Activated CD4-positive, alpha-beta T cell treated with anti-CD3 and anti-CD28 coated beads, Interleukin-2, amount 10 ng/mL, durations not matched to agents 7 days and 5 days (primary cell): ENCODE measurements around the gene NAB2. TPM values are rescaled to one million over a fixed set of nuclear protein-coding genes. Genes with fewer than 3 reads are reported as not detected.
A peak's percentile ranks its signal among the peaks of the same experiment; 100 is the strongest.

ENCODE experiments used
- CTCF ChIA-PET: fragments of 350-600 bp; sonication (Branson Sonifier 250); formaldehyde crosslinking; loops from one replicate; lab custom pipeline; 2021; ENCODE audit warnings: antibody characterized with exemption; lab: Charles Lee
- POLR2A ChIA-PET: fragments of 350-600 bp; sonication (Branson Sonifier 250); formaldehyde crosslinking; loops from one replicate; lab custom pipeline; 2021; ENCODE audit warnings: antibody characterized with exemption; lab: Charles Lee
- DNase-seq: peaks from one replicate; pipeline ENCODE4 v3.0.0-alpha.2; 2020
- H3K27ac Mint-ChIP-seq: one replicate; pipeline ENCODE4 v1.8.0; 2021; ENCODE audit warnings: mild to moderate bottlenecking, moderate library complexity, mixed read lengths
- H3K27me3 Mint-ChIP-seq: one replicate; pipeline ENCODE4 v1.8.0; 2021; ENCODE audit warnings: mixed read lengths
- H3K36me3 Mint-ChIP-seq: one replicate; pipeline ENCODE4 v1.8.0; 2021; ENCODE audit warnings: low read depth, mixed read lengths
- H3K4me1 Mint-ChIP-seq: one replicate; pipeline ENCODE4 v1.8.0; 2021; ENCODE audit warnings: mixed read lengths
- H3K4me3 Mint-ChIP-seq: one replicate; pipeline ENCODE4 v1.8.0; 2021; ENCODE audit warnings: mild to moderate bottlenecking, moderate library complexity, mixed read lengths
- H3K9me3 Mint-ChIP-seq: one replicate; pipeline ENCODE4 v1.8.0; 2021; ENCODE audit warnings: mixed read lengths
- total RNA-seq, 2 experiments: library from RNA; stranded (reverse); gene quantifications; one replicate each; pipeline ENCODE4 v1.2.3, GENCODE V29; 2021

Gene NAB2
- total RNA-seq, 2 experiments from 2014 or later = 5.5 to 6.8 TPM

DNA sequence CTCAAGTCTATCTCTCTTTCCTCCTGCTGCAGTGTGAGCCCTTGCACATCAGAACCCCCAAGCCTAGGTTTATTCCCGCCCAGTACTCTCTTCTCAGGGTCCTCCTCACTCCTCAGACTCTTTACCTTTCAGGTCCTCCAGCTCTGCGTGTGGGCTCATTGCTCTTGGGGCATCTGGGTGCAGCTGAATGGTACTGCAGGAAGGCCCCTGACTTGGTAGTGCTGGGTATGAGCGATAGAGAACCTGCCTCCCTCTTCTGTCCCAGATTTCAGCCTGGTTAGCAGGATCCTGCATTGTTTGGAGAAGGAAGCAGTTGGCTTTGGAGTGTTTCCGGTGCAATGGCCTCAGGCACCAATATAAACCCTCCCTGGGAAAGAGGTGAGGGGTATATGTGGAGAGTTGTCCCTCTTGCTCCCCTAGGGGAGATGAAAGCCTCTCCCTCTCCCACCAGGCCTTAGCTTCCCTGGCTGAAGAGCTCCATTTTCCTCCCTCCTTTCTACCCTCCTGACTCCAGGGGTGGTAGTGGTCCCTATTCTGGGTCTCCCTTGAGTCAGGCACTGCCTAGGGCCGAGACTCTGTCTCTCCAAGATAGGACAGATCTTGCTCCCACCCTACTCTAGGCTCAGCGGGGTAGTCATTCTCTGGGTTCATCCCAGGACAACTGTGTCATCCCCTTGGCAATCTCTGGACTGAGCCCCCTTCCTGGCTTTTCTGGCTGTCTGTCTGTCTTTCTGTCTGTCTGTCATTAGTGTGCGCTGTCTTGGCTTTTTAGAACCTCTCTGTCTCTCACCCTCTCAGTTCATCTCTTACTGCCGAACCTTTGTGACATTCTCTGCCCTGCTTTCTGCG, 43.2 kb downstream of the NAB2 start:
- H3K4me1 Mint-ChIP-seq = peaks cover 7% of the 10 kb centered on the region
- DNase-seq = no peak
- H3K36me3 Mint-ChIP-seq = no peaks in the 10 kb centered on the region
- H3K9me3 Mint-ChIP-seq = no peaks in the 10 kb centered on the region
- no peak overlapping the region for H3K27ac Mint-ChIP-seq
- H3K27me3 Mint-ChIP-seq = peaks cover 28% of the 10 kb centered on the region
- CTCF ChIA-PET = interaction anchor here (1.0 to 2.1 kb wide), 5 partner anchors 9 to 63 kb away, joined by 4 to 7 read pairs (median 5); no protein-coding TSS in a partner anchor
- H3K4me3 Mint-ChIP-seq = no peak overlapping the region
- POLR2A ChIA-PET = no interaction called here

- H3K27me3 Mint-ChIP-seq = peaks cover 25% of the 10 kb centered on the region
- H3K4me1 Mint-ChIP-seq = peaks cover 4% of the 10 kb centered on the region
- H3K36me3 Mint-ChIP-seq = no peaks in the 10 kb centered on the region
- no peak overlapping the region for H3K27ac Mint-ChIP-seq
- no peaks in the 10 kb centered on the region for H3K9me3 Mint-ChIP-seq
- no peak for DNase-seq
- POLR2A ChIA-PET = no interaction called here
- CTCF ChIA-PET = interaction anchor here (1.0 to 1.6 kb wide), 2 partner anchors 43 to 64 kb away, joined by 4 to 6 read pairs; no protein-coding TSS in a partner anchor
- no peak overlapping the region for H3K4me3 Mint-ChIP-seq
Observed at GRCh38 chr12:57133013-57133569, 44.2 kb downstream of the NAB2 start.

DNA sequence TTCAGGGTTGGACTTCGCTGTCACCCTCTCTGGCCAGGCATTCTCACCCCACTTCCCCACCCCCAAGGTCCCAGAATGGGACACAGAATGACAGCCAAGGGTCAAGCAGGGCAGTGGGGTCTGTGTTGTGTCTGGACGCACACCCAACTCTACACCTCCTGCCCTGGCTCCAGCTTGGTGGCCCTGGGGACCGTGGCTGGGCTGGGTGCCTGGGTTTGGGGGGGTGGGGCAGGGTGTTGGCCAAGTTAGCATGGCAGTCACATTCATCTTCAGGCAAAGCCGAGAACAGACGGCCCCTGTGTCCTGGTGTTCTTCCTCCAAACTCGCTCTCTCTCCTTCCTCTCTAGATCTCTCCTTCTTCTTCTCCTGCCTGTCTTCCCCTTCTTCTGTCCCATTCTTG, 45.0 kb downstream of the NAB2 start:
- Mint-ChIP-seq H3K4me1 (peaks cover 4% of the 10 kb centered on the region), H3K27ac (no peak overlapping the region), H3K9me3 (no peaks in the 10 kb centered on the region), H3K4me3 (no peak overlapping the region), H3K27me3 (peaks cover 25% of the 10 kb centered on the region), H3K36me3 (no peaks in the 10 kb centered on the region)
- DNase-seq = no peak
- POLR2A ChIA-PET = interaction anchor here (0.6 kb wide), 1 partner anchor 639 kb away, joined by 5 read pairs; no protein-coding TSS in a partner anchor
- CTCF ChIA-PET = no interaction called here

DNA sequence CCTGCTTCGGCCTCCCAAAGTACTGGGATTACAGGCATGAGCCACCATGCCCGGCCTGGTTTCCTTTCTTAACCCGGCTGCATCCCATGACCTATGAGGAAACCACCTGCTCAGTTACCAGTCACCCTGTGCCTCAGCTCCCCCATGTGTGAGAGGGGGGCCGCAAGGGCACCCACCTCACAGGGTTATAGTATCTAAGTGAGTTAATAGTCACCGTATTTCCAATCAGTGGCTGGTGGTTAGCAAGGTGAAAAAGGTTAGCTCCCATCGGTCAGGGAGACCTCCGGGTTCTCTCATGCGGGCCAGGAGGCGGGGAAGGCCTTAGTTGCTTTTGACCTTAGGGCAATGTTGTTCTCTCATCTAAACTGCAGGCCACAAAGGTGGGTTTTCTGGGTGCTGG, 46.0 kb downstream of the NAB2 start:
- no peak overlapping the region for H3K27ac Mint-ChIP-seq
- ChIA-PET CTCF (interaction anchor here (0.6 to 0.9 kb wide), 2 partner anchors 27 to 450 kb away, joined by 3 to 4 read pairs; no protein-coding TSS in a partner anchor), POLR2A (no interaction called here)
- no peaks in the 10 kb centered on the region for H3K9me3 Mint-ChIP-seq
- H3K27me3 Mint-ChIP-seq = peaks cover 20% of the 10 kb centered on the region
- DNase-seq = no peak
- peaks cover under 1% of the 10 kb centered on the region for H3K4me1 Mint-ChIP-seq
- H3K4me3 Mint-ChIP-seq = no peak overlapping the region
- no peaks in the 10 kb centered on the region for H3K36me3 Mint-ChIP-seq

DNA sequence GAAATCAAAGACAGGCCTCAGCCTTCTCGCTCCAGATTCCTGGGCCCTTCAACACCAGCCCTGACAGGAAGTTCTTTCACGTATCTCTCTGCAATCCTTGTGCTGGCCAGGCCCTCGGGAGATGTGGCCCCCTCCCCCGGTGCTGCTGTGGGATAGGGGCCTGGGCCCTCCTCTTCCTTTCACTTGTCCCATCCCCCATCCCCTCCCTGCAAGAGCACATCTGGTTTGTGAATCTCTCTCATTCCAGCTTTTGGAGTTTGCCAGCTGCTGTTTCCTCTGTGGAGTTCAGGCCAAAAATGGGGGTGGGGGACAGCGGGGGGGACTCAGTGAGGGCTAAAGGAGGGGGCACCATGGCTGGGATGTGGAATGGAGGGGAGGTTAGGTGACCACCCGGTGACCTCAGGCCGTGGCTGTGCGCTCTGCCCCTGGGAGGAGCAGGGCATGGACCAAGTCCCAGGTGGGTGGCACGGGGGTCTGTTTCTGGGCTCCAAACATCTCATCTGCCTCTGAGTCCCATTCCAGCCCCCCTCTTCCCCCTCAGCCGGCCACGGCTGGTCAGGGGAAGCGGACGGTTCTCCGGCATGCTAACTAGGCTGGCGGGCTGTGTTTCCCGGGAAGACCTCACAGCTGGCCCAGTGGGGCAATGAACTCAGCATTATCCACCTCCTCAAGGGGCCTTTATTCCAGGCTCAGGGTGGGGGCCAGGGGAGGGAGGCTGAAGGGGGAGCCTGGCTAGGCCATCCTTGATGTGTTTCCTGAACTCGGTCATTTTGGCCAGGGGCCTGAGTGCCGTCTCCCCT, 46.8 kb downstream of the NAB2 start:
- no peak overlapping the region for H3K4me3 Mint-ChIP-seq
- no peaks in the 10 kb centered on the region for H3K36me3 Mint-ChIP-seq
- no peak for DNase-seq
- no peaks in the 10 kb centered on the region for H3K9me3 Mint-ChIP-seq
- no peak overlapping the region for H3K27ac Mint-ChIP-seq
- ChIA-PET POLR2A (no interaction called here), CTCF (interaction anchor here (0.6 to 0.9 kb wide), 2 partner anchors 28 to 450 kb away, joined by 3 to 4 read pairs; no protein-coding TSS in a partner anchor)
- no peaks in the 10 kb centered on the region for H3K4me1 Mint-ChIP-seq
- H3K27me3 Mint-ChIP-seq = peaks cover 14% of the 10 kb centered on the region

DNA sequence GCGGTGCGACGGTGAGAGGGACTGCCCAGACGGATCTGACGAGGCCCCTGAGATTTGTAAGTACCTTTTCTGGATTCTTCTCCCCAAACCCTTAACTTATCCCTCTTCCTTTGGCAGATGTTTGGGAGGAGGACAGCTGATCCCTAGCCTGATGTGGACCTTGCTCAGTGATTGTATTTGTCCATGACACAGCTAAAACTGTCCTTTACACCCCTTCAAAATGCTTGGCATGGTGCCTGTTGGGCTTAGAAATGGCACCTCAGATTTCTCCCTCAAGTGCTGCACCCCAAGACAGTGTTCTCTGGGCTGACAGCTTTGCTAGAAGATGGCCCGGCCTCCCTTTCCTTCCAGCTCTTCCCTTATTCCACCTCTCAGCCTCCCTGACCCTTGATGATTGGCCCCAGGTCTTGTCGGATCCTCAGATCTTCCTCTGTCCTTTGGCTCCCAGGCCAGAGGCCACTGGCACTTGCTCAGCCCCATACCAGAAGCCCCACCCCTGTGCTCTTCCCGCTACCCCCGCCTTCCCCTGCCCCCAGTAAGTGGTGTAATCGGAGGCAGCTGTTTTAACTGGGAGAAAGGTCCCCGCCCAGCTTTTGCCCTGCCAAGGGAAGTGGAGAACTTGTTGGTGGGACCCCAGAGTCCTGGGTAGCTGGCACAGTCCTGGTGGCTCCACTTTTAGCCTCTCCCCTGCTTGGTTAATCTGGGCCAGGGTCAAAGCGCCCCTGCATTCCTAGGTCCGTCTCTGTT, 49.8 kb downstream of the NAB2 start:
- CTCF ChIA-PET = no interaction called here

DNA sequence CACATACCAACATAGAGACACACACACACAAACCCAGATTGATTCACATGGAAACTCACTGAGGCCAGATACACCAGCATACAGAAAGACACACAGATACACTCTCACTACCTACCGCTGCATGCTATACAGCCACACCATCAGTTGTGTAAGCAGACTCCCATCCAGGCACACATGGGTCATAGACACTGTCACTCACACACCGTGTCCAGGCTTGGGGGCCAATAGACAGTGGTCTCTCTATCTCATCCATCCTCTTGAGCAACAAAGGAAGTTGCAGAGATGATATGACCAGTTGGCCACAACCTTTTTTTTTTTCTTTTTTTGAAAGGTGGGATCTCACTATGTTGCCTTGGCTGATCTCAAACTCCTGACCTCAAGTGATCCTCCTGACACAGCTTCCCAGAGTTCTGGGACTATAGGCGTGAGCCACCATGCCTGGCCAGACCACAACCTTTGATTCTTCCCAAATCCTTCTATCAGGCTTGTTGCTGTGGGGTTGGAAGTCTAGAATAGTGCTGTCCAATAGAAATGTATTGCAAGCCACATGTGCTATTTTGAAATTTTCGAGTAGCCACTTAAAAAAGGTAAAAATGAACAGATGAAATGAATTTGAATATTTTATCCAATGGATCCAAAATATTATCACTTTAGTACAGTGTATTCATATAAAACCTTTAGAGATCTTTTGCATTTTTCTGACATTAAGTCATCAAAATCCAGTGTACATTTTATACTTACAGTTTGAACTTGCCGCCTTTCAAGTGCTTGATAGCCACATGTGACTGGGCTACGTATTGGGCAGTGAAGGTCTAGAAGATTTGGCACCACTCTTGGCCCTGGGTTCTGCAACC, 51.1 kb downstream of the NAB2 start:
- Mint-ChIP-seq H3K27me3 (no peaks in the 10 kb centered on the region), H3K27ac (no peak overlapping the region), H3K9me3 (no peaks in the 10 kb centered on the region), H3K4me3 (no peak overlapping the region), H3K4me1 (peaks cover 8% of the 10 kb centered on the region), H3K36me3 (no peaks in the 10 kb centered on the region)
- POLR2A ChIA-PET = no interaction called here
- CTCF ChIA-PET = interaction anchor here (0.6 to 0.8 kb wide), 2 partner anchors 12 to 43 kb away, joined by 3 read pairs; no protein-coding TSS in a partner anchor
- DNase-seq = no peak

More for the DNA sequence above, 49.8 kb downstream of the NAB2 start:
- Mint-ChIP-seq H3K9me3 (no peaks in the 10 kb centered on the region), H3K27ac (no peak overlapping the region), H3K4me3 (no peak overlapping the region), H3K27me3 (no peaks in the 10 kb centered on the region), H3K4me1 (peaks cover 8% of the 10 kb centered on the region), H3K36me3 (no peaks in the 10 kb centered on the region)
- no peak for DNase-seq
- POLR2A ChIA-PET = no interaction called here

DNA sequence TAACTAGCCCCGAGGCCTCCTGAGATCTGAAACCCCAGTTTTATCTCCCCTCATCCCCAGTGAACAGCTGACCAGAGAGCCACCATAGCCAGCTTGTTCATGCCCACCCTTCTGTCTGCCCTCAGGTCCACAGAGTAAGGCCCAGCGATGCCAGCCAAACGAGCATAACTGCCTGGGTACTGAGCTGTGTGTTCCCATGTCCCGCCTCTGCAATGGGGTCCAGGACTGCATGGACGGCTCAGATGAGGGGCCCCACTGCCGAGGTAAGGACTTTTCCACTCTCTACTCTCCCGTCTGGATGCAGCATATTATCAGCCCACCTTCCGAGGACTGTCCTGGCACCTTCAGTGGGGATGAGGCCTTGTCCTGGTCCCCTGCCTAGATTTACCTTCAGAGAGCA, 52.3 kb downstream of the NAB2 start:
- Mint-ChIP-seq H3K36me3 (no peaks in the 10 kb centered on the region), H3K27me3 (no peaks in the 10 kb centered on the region), H3K27ac (no peak overlapping the region), H3K9me3 (no peaks in the 10 kb centered on the region), H3K4me1 (peaks cover 8% of the 10 kb centered on the region), H3K4me3 (no peak overlapping the region)
- POLR2A ChIA-PET = no interaction called here
- no peak for DNase-seq
- CTCF ChIA-PET = no interaction called here

- no peak overlapping the region for H3K27ac Mint-ChIP-seq
- CTCF ChIA-PET = no interaction called here
Observed at GRCh38 chr12:57142121-57142520, 53.2 kb downstream of the NAB2 start.

DNA sequence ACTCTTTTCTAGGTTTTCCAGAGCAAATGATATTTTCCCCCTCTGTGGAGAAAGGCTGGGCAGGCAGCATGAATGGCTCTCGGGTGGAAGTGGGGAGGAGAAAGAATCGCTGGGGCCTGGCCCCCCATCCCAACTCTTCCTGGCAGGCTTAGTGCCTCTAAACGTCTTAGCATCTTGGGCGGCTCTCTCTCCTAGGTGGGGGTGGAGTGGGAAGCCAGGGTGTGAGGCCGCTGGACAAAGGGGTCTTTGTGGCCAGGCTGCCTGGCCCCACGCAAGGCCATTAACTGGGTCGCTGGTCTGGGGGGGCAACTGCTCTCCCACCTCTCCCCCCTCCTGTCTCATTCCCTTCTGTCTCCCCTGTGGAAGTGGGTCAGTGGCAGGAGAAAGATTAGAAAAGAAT, 53.8 kb downstream of the NAB2 start:
- Mint-ChIP-seq H3K36me3 (no peaks in the 10 kb centered on the region), H3K4me1 (peaks cover 8% of the 10 kb centered on the region), H3K27ac (no peak overlapping the region), H3K4me3 (no peak overlapping the region), H3K9me3 (no peaks in the 10 kb centered on the region), H3K27me3 (no peaks in the 10 kb centered on the region)
- DNase-seq = no peak
- POLR2A ChIA-PET = no interaction called here
- CTCF ChIA-PET = no interaction called here

More at GRCh38 chr12:57142121-57142520, 53.2 kb downstream of the NAB2 start:
- H3K27me3 Mint-ChIP-seq = no peaks in the 10 kb centered on the region
- no peak for DNase-seq
- no peaks in the 10 kb centered on the region for H3K36me3 Mint-ChIP-seq
- POLR2A ChIA-PET = interaction anchor here (0.5 kb wide), 1 partner anchor 159 kb away, joined by 3 read pairs; no protein-coding TSS in a partner anchor
- H3K9me3 Mint-ChIP-seq = no peaks in the 10 kb centered on the region
- H3K4me3 Mint-ChIP-seq = no peak overlapping the region
- peaks cover 8% of the 10 kb centered on the region for H3K4me1 Mint-ChIP-seq

- H3K27me3 Mint-ChIP-seq = no peaks in the 10 kb centered on the region
- ChIA-PET POLR2A (no interaction called here), CTCF (no interaction called here)
- H3K27ac Mint-ChIP-seq = peak overlapping the region; percentile 63
- no peak overlapping the region for H3K4me3 Mint-ChIP-seq
- H3K4me1 Mint-ChIP-seq = peaks cover 8% of the 10 kb centered on the region
- no peaks in the 10 kb centered on the region for H3K36me3 Mint-ChIP-seq
- H3K9me3 Mint-ChIP-seq = no peaks in the 10 kb centered on the region
- peak; percentile 14 for DNase-seq
Observed at GRCh38 chr12:57143454-57143853, 54.5 kb downstream of the NAB2 start.
